Erythroblast (primary cell): ENCODE measurements around the gene CACNA1D.

Source experiments
- GATA1 ChIP-seq: IDR thresholded peaks from 2 replicates; pipeline ENCODE4 v1.6.1; 2011; ENCODE audit warnings: low read depth, mild to moderate bottlenecking, control low read depth, low read length, moderate library complexity
- POLR2A ChIP-seq: IDR thresholded peaks from 2 replicates; pipeline ENCODE4 v1.6.1; 2011; ENCODE audit warnings: mild to moderate bottlenecking, low read length

- no peak for TF ChIP-seq POLR2A
- no peak for TF ChIP-seq GATA1
Measured at GRCh38 chr3:53705024-53705745, 210.8 kb downstream of the CACNA1D start.
